A673 (cell line): ENCODE data around the gene ZNF860.

ENCODE experiments used
- EZH2 ChIP-seq: fragments of 200-600 bp; sonication (generic); IDR thresholded peaks from 2 replicates; pipeline ENCODE4 v1.6.1; 2017; ENCODE audit warnings: borderline replicate concordance, low read depth, mild to moderate bottlenecking, mixed read lengths, antibody characterized with exemption, low read length; ENCODE audit not compliant: poor library complexity, severe bottlenecking
- TF ChIP-seq, protein P1 (sequence below): fragments of 300-800, 200-600 bp; sonication (generic); conservative IDR thresholded peaks from 2 replicates; pipeline ENCODE4 v1.5.1; 2017; ENCODE audit warnings: low read depth, mild to moderate bottlenecking, antibody characterized with exemption, low read length, moderate library complexity, mixed read lengths

DNA sequence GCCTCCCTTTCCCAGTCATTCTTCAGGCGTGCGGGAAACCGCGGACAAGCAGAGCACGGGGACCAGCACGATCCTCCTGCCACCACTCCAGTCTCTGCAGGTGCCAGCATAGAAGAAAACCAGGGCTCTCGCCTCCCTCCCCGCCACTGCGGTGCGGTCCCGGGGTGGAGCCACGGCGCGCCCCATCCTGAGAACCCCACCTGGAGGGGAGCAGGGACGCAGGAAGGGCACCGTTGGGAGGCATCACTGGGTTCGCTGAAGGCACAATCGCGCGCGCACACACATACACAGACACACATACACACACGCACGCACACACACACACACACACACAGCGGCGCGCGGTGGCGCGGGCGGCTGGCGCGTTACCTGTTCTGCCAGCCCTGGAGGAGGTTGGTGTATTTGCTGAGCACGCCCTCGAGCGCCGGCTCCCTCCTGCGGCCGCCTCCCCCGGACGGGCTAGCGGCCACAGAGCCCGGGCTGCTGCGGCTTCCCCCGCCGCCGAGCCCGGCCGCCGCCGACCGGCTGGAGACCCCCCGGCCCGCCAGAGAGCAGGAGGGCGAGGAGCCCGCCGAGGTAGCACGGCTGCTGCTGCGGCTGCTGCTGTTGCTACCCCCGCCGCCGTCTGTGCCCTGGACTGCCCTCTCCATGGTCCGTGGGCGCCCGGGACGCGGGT, 882 bp upstream of the ZNF860 start:
- TF ChIP-seq, protein P1, sequence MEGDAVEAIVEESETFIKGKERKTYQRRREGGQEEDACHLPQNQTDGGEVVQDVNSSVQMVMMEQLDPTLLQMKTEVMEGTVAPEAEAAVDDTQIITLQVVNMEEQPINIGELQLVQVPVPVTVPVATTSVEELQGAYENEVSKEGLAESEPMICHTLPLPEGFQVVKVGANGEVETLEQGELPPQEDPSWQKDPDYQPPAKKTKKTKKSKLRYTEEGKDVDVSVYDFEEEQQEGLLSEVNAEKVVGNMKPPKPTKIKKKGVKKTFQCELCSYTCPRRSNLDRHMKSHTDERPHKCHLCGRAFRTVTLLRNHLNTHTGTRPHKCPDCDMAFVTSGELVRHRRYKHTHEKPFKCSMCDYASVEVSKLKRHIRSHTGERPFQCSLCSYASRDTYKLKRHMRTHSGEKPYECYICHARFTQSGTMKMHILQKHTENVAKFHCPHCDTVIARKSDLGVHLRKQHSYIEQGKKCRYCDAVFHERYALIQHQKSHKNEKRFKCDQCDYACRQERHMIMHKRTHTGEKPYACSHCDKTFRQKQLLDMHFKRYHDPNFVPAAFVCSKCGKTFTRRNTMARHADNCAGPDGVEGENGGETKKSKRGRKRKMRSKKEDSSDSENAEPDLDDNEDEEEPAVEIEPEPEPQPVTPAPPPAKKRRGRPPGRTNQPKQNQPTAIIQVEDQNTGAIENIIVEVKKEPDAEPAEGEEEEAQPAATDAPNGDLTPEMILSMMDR = no peak
- TF ChIP-seq EZH2 = no peak
